K562 (cell line): ENCODE measurements around the gene NAV2. TPM values are rescaled to one million over a fixed set of nuclear protein-coding genes. Genes with fewer than 3 reads are reported as not detected.

Experiments
- ATAC-seq: fragments of 200-7000 bp; cut with Tn5 transposase; 3 replicates; pipeline ENCODE4 v1.9.1; 2020; ENCODE audit warnings: moderate library complexity
- BruUV-seq: library from RNA; stranded (reverse); fragments of 400-500 nt; replicated peaks from 2 replicates; lab custom pipeline; 2021; lab: Mats Ljungman, UMichigan
- CTCF ChIA-PET: fragments of 300-600 bp; formaldehyde crosslinking; extraction: SDS; loops from one replicate; lab custom pipeline; 2021; ENCODE audit warnings: low intra/inter-chr PET ratio; lab: Yijun Ruan, JAX
- POLR2A ChIA-PET: fragments of 300-600, 350-650 bp; sonication (Branson Sonifier 250); formaldehyde crosslinking; extraction: SDS; loops from one replicate; lab custom pipeline; 2021; ENCODE audit warnings: antibody characterized with exemption, inconsistent platforms; lab: Yijun Ruan, JAX
- DNase-seq, 4 experiments: peaks; one replicate each; pipeline versions ENCODE4 v3.0.0 to v3.0.0-alpha.2; 2011 to 2018; ENCODE audit warnings: low spot score in 3 of 4, mixed read lengths in 3 of 4; ENCODE audit errors: extremely low read depth in 1 of 4
- FAIRE-seq: peaks from 2 replicates; lab custom pipeline; 2011; peaks lifted over from hg19 to GRCh38; lab: Jason Lieb, UNC
- H2AFZ ChIP-seq: 2 replicates; pipeline ENCODE4 v1.6.0; 2011; ENCODE audit warnings: low read depth, low read length, control low read depth, inconsistent platforms
- H3K27ac ChIP-seq: fragments of 200-600 bp; 3 replicates; pipeline ENCODE4 v1.8.0; 2011; ENCODE audit warnings: low read depth, mild to moderate bottlenecking, control low read depth, inconsistent platforms, low read length, moderate library complexity, mixed read lengths; ENCODE audit errors: extremely low read depth
- H3K27me3 ChIP-seq, 2 experiments: fragments of 300-600 bp in 1 of 2; 2 replicates in 1 of 2; 3 replicates in 1 of 2; pipeline versions ENCODE4 v1.6.0 to v1.8.0; 2011; ENCODE audit warnings: inconsistent platforms in 2 of 2, low read length in 2 of 2, mild to moderate bottlenecking in 1 of 2, mixed read lengths in 1 of 2, moderate library complexity in 1 of 2; ENCODE audit not compliant: control insufficient read depth in 2 of 2, insufficient read depth in 2 of 2
- H3K36me3 ChIP-seq: fragments of 300-600 bp; 3 replicates; pipeline ENCODE4 v1.8.0; 2011; ENCODE audit warnings: mild to moderate bottlenecking, low read length, inconsistent platforms; ENCODE audit not compliant: control insufficient read depth, insufficient read depth
- H3K4me1 ChIP-seq, 2 experiments: fragments of 200-600 bp in 1 of 2; replicated peaks in 1 of 2; 2 replicates in 1 of 2; 3 replicates in 1 of 2; pipeline versions ENCODE4 v1.5.1 to v1.8.0; 2011; ENCODE audit warnings: inconsistent platforms in 2 of 2, low read length in 2 of 2, mild to moderate bottlenecking in 1 of 2, mixed read lengths in 1 of 2, moderate library complexity in 1 of 2; ENCODE audit not compliant: control insufficient read depth in 2 of 2, insufficient read depth in 2 of 2
- H3K4me2 ChIP-seq: 2 replicates; pipeline ENCODE4 v1.6.1; 2011; ENCODE audit warnings: low read length, control low read depth, inconsistent platforms, mixed read lengths; ENCODE audit not compliant: insufficient read depth
- H3K4me3 ChIP-seq: fragments of 200-600 bp; sonication (generic), shearing (Covaris generic); 2 replicates; pipeline ENCODE4 v1.5.1; 2016; ENCODE audit warnings: control low read depth, inconsistent platforms
- H3K79me2 ChIP-seq: fragments of 200-600 bp; 3 replicates; pipeline ENCODE4 v1.8.0; 2011; ENCODE audit warnings: low read length, inconsistent platforms; ENCODE audit not compliant: control insufficient read depth, insufficient read depth
- H3K9ac ChIP-seq, 2 experiments: 2 replicates each; pipeline versions ENCODE4 v1.6.0 to v1.6.1; 2011; ENCODE audit warnings: low read depth in 2 of 2, low read length in 2 of 2, control low read depth in 1 of 2, inconsistent platforms in 1 of 2, mild to moderate bottlenecking in 1 of 2, mixed read lengths in 1 of 2; ENCODE audit not compliant: insufficient read depth in 1 of 2
- H3K9me1 ChIP-seq: one replicate; pipeline ENCODE4 v1.6.0; 2011; ENCODE audit warnings: inconsistent platforms, mild to moderate bottlenecking, low read length, moderate library complexity; ENCODE audit not compliant: control insufficient read depth, insufficient read depth
- H3K9me3 ChIP-seq: replicated peaks from 2 replicates; pipeline ENCODE4 v1.5.1; 2011; ENCODE audit warnings: low read depth, low read length, inconsistent platforms; ENCODE audit not compliant: control insufficient read depth, insufficient read depth
- H4K20me1 ChIP-seq: replicated peaks from 2 replicates; pipeline ENCODE4 v1.6.1; 2011; ENCODE audit warnings: low read length, inconsistent platforms, mixed read lengths; ENCODE audit not compliant: control insufficient read depth, insufficient read depth
- BDP1 ChIP-seq: IDR thresholded peaks from 3 replicates; pipeline ENCODE4 v1.6.1; 2011; ENCODE audit not compliant: insufficient read length, insufficient read depth
- KAT8 ChIP-seq: fragments of 450-650 bp; IDR thresholded peaks from 2 replicates; pipeline ENCODE4 v1.6.1; 2016; ENCODE audit warnings: low read depth, mild to moderate bottlenecking
- MTA1 ChIP-seq: fragments of 450-650 bp; IDR thresholded peaks from 2 replicates; pipeline ENCODE4 v1.6.1; 2017; ENCODE audit warnings: borderline replicate concordance
- PTTG1 ChIP-seq: fragments of 450-650 bp; IDR thresholded peaks from 2 replicates; pipeline ENCODE4 v1.6.1; 2016; ENCODE audit warnings: low read depth, mild to moderate bottlenecking, missing genetic modification characterization, missing compliant biosample characterization
- SREBF2 ChIP-seq: sonication (generic); formaldehyde crosslinking; IDR thresholded peaks from 2 replicates; pipeline ENCODE4 v1.4.0; 2020; ENCODE audit warnings: mild to moderate bottlenecking, missing genetic modification reagents
- in situ Hi-C: fragments of 300-500 bp; cut with MboI; formaldehyde crosslinking; loops from 4 replicates; pipeline ENCODE4 v1.15.0; 2018; ENCODE audit warnings: inconsistent platforms, mixed read lengths
- intact Hi-C: fragments of 100-400 bp; cut with micrococcal nuclease; formaldehyde crosslinking; loops from 2 replicates; pipeline ENCODE4 v1.14.2; 2022
- polyA plus RNA-seq, 8 experiments: library from polyadenylated mRNA; depleted of rRNA in 4 of 8; stranded (reverse) in 5 of 8; unstranded in 3 of 8; fragments of >200 nt; fragmentation: Nextera tagmentation in 2 of 8; fragmentation: Illumina TruSeq in 1 of 8; extraction: Ambion mirVana in 2 of 8; extraction: Trizol in 1 of 8; gene quantifications; 2 replicates each; pipeline versions ENCODE4 v1.2.1 to v1.2.3, GENCODE V29; 2011 to 2014; ENCODE audit warnings: inconsistent platforms in 1 of 8, missing spikeins in 1 of 8
- total RNA-seq, 7 experiments: library from RNA; depleted of rRNA in 6 of 7; stranded (reverse); fragments of >200 nt in 6 of 7; fragmentation: Illumina TruSeq in 2 of 7; extraction: Trizol in 2 of 7; gene quantifications; 2 replicates each; pipeline versions ENCODE4 v1.2.1 to v1.2.3, GENCODE V29; 2011 to 2021; ENCODE audit warnings: low replicate concordance in 1 of 7
- TF ChIP-seq, protein P1 (sequence below): fragments of 200-800 bp; sonication (Bioruptor generic); IDR thresholded peaks from 2 replicates; pipeline ENCODE4 v1.6.1; 2017; ENCODE audit warnings: missing genetic modification characterization, missing compliant biosample characterization
- TF ChIP-seq, protein P2 (sequence below), 2 experiments: fragments of 450-650 bp in 1 of 2; sonication (generic) in 1 of 2; formaldehyde crosslinking; conservative IDR thresholded peaks; 2 replicates each; pipeline versions ENCODE4 v1.4.0 to v1.8.1; 2020 to 2022; ENCODE audit warnings: mild to moderate bottlenecking in 1 of 2, missing genetic modification reagents in 1 of 2
- TF ChIP-seq, protein P3 (sequence below): sonication (generic); formaldehyde crosslinking; IDR thresholded peaks from 2 replicates; pipeline ENCODE4 v1.8.0; 2023; ENCODE audit warnings: mild to moderate bottlenecking, missing genetic modification reagents
- TF ChIP-seq, protein P4 (sequence below): fragments of 450-650 bp; IDR thresholded peaks from 2 replicates; pipeline ENCODE4 v1.6.1; 2016; ENCODE audit warnings: antibody characterized with exemption

The NAV2 gene
- total and polyA plus RNA-seq, 9 of the 15 experiments (the other 6 are each of a cell fraction or from before 2014, with no cell fraction given): 0.03 to 0.35 (median 0.05) TPM

DNA sequence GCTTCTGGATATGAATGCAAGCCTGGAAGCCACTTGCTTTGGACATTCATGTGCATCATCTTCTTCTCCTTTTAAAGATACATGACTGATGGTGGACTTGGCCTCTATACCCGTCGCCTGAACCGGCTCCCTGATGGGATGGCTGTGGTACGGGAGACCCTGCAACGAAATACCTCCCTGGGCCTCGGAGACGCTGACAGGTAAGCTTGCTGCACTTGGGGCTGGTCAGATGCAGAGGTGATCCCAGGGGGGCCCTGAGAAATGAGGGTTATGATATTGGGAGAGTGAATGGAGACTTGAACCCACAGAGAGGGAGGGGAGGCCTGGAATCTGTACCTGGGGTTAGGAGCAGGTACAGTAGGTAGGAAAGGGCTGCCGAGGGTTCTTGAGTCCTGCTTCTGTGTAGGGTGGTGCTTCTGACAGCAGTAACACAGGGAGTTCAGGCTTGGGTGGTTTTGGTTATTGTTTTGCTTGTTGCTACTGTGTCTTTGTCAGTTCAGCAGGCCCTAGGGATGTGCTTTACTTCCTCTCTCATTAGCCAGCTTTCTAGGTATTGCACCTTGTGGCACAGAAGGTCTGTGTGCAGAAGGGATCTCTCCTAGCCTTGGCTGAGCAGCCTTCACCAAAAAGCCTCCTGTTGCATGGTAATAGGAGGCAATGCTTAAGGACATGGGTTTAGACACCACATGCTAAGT, 271.6 kb downstream of the NAV2 start (continued):
- TF ChIP-seq, protein P1, sequence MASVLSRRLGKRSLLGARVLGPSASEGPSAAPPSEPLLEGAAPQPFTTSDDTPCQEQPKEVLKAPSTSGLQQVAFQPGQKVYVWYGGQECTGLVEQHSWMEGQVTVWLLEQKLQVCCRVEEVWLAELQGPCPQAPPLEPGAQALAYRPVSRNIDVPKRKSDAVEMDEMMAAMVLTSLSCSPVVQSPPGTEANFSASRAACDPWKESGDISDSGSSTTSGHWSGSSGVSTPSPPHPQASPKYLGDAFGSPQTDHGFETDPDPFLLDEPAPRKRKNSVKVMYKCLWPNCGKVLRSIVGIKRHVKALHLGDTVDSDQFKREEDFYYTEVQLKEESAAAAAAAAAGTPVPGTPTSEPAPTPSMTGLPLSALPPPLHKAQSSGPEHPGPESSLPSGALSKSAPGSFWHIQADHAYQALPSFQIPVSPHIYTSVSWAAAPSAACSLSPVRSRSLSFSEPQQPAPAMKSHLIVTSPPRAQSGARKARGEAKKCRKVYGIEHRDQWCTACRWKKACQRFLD (CRISPR knock-in tag): no peak
- TF ChIP-seq, all 486 proteins: peak for 0

DNA sequence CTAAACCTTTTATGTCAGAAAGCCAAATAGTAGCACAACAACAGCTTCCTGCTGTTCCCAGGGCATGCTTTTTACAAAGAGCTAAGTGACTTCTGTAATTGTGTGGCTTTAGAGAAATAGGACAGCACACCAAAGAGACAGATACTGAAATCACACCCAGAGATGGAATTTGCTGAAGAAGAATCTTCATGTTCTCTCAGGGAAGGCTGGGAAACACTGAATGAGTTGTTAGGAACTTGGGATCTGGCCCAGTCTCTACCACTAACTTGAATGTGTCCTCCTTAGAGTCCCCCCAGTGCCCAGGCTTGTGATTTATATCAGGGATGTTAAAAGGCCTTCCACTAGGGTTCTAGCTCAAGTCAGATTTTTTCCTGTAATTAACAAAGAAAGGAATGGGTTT, 272.5 kb downstream of the NAV2 start:
- Histone ChIP-seq H2AFZ (no peak overlapping the region), H3K9ac (no peak overlapping the region), H3K9me1 (no peaks in the 10 kb centered on the region), H3K36me3 (no peaks in the 10 kb centered on the region), H3K79me2 (no peaks in the 10 kb centered on the region), H4K20me1 (no peaks in the 10 kb centered on the region), H3K4me3 (no peak overlapping the region), H3K4me1 (peaks cover 10 to 41% of the 10 kb centered on the region in 2 experiments), H3K4me2 (no peak overlapping the region), H3K27me3 (no peaks in the 10 kb centered on the region), H3K27ac (no peak overlapping the region), H3K9me3 (no peaks in the 10 kb centered on the region)
- POLR2A ChIA-PET: interaction anchor here (0.7 kb wide), 1 partner anchor 37 kb away, joined by 3 read pairs; no protein-coding TSS in a partner anchor
- intact Hi-C loops: no loop called here
- TF ChIP-seq, protein P2, sequence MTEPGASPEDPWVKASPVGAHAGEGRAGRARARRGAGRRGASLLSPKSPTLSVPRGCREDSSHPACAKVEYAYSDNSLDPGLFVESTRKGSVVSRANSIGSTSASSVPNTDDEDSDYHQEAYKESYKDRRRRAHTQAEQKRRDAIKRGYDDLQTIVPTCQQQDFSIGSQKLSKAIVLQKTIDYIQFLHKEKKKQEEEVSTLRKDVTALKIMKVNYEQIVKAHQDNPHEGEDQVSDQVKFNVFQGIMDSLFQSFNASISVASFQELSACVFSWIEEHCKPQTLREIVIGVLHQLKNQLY (CRISPR knock-in tag; conservative IDR thresholded peaks at IDR 0.05): no peak
- TF ChIP-seq MTA1: no peak
- TF ChIP-seq KAT8: no peak
- TF ChIP-seq BDP1: no peak
- TF ChIP-seq, protein P3, sequence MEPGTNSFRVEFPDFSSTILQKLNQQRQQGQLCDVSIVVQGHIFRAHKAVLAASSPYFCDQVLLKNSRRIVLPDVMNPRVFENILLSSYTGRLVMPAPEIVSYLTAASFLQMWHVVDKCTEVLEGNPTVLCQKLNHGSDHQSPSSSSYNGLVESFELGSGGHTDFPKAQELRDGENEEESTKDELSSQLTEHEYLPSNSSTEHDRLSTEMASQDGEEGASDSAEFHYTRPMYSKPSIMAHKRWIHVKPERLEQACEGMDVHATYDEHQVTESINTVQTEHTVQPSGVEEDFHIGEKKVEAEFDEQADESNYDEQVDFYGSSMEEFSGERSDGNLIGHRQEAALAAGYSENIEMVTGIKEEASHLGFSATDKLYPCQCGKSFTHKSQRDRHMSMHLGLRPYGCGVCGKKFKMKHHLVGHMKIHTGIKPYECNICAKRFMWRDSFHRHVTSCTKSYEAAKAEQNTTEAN (CRISPR knock-in tag): no peak
- TF ChIP-seq, protein P4, sequence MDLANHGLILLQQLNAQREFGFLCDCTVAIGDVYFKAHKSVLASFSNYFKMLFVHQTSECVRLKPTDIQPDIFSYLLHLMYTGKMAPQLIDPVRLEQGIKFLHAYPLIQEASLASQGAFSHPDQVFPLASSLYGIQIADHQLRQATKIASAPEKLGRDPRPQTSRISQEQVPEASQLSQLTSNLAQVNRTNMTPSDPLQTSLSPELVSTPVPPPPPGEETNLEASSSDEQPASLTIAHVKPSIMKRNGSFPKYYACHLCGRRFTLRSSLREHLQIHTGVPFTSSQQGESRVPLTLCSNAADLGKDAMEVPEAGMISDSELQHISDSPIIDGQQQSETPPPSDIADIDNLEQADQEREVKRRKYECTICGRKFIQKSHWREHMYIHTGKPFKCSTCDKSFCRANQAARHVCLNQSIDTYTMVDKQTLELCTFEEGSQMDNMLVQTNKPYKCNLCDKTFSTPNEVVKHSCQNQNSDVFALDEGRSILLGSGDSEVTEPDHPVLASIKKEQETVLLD: no peak
- no peak for TF ChIP-seq PTTG1 (tag)
- TF ChIP-seq SREBF2 (CRISPR knock-in tag): no peak
- FAIRE-seq (no peak), DNase-seq (no peak), ATAC-seq (no peak)
- no TSS peak for BruUV-seq
- CTCF ChIA-PET: no interaction called here
- in situ Hi-C loops: no loop called here
